HL-60 (cell line): ENCODE results near the gene TGFBR3.

ENCODE experiments used
- DNase-seq, 2 experiments: peaks; one replicate each; pipeline ENCODE4 v3.0.0-alpha.2; 2010 to 2020; ENCODE audit warnings: low read depth in 1 of 2, low spot score in 1 of 2
- H3K27ac ChIP-seq: fragments of 250-450 bp; sonication (Bioruptor Pico); replicated peaks from 2 replicates; pipeline ENCODE4 v1.5.1; 2020; ENCODE audit warnings: mild to moderate bottlenecking, moderate library complexity
- H3K27me3 ChIP-seq: fragments of 250-450 bp; sonication (Bioruptor Pico); 2 replicates; pipeline ENCODE4 v1.5.1; 2021; ENCODE audit warnings: mild to moderate bottlenecking, moderate library complexity; ENCODE audit not compliant: insufficient read depth, poor library complexity, severe bottlenecking
- H3K4me3 ChIP-seq: replicated peaks from 2 replicates; pipeline ENCODE4 v1.5.1; 2011; ENCODE audit warnings: mild to moderate bottlenecking, control low read depth, low read length; ENCODE audit not compliant: insufficient read depth
- GABPA ChIP-seq: IDR thresholded peaks from 2 replicates; pipeline ENCODE4 v1.6.1; 2012; ENCODE audit warnings: low read depth
- POLR2AphosphoS5 ChIP-seq: IDR thresholded peaks from 2 replicates; pipeline ENCODE4 v1.6.1; 2012; ENCODE audit warnings: low read depth
- SPI1 ChIP-seq: IDR thresholded peaks from 2 replicates; pipeline ENCODE4 v1.6.1; 2012; ENCODE audit warnings: low read depth, mild to moderate bottlenecking, borderline replicate concordance
- TF ChIP-seq, protein P1 (sequence below): IDR thresholded peaks from one replicate; pipeline ENCODE4 v1.5.1; 2011; ENCODE audit warnings: low read length, control low read depth, inconsistent platforms; ENCODE audit not compliant: insufficient read depth
- TF ChIP-seq, protein P2 (sequence below): IDR thresholded peaks from 2 replicates; pipeline ENCODE4 v1.6.1; 2012; ENCODE audit warnings: low read depth; ENCODE audit not compliant: insufficient replicate concordance

The TGFBR3 gene

DNA sequence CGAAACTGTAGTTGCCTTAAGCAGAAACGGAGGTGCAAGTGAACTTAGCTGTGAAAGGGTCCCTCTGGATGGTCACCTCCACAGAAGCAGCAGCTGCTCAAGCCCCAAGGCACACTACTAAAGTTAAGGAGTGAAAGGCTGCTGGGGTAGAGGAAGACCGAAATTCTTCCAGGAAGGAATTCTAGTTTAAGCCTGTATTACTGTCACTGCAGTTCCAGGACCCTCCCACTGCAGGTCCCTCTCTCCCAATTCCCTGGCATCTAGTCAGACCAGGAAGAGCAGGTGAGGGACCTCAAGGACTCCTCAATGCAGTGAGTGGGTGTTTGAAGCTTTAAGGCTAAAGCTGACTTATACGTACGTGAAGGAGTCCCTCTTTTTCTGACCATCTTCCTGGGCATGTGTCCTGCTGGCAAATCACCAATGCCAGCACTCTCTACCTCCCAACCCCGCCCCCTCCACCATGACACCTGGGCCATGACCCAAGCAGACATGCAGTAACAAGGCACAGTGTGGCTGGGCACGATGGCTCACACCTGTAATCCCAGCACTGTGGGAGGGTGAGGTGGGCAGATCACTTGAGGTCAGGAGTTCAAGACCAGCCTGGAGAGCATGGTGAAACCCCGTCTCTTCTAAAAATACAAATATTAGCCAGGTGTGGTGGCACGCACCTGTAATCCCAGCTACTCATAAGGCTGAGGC is 57.2 kb downstream of the TGFBR3 start:
- Histone ChIP-seq H3K27me3 (no peaks in the 10 kb centered on the region), H3K4me3 (no peak overlapping the region), H3K27ac (no peak overlapping the region)
- DNase-seq = no peak
- TF ChIP-seq, protein P1, sequence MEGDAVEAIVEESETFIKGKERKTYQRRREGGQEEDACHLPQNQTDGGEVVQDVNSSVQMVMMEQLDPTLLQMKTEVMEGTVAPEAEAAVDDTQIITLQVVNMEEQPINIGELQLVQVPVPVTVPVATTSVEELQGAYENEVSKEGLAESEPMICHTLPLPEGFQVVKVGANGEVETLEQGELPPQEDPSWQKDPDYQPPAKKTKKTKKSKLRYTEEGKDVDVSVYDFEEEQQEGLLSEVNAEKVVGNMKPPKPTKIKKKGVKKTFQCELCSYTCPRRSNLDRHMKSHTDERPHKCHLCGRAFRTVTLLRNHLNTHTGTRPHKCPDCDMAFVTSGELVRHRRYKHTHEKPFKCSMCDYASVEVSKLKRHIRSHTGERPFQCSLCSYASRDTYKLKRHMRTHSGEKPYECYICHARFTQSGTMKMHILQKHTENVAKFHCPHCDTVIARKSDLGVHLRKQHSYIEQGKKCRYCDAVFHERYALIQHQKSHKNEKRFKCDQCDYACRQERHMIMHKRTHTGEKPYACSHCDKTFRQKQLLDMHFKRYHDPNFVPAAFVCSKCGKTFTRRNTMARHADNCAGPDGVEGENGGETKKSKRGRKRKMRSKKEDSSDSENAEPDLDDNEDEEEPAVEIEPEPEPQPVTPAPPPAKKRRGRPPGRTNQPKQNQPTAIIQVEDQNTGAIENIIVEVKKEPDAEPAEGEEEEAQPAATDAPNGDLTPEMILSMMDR = no peak
- TF ChIP-seq GABPA = no peak
- TF ChIP-seq, protein P2, sequence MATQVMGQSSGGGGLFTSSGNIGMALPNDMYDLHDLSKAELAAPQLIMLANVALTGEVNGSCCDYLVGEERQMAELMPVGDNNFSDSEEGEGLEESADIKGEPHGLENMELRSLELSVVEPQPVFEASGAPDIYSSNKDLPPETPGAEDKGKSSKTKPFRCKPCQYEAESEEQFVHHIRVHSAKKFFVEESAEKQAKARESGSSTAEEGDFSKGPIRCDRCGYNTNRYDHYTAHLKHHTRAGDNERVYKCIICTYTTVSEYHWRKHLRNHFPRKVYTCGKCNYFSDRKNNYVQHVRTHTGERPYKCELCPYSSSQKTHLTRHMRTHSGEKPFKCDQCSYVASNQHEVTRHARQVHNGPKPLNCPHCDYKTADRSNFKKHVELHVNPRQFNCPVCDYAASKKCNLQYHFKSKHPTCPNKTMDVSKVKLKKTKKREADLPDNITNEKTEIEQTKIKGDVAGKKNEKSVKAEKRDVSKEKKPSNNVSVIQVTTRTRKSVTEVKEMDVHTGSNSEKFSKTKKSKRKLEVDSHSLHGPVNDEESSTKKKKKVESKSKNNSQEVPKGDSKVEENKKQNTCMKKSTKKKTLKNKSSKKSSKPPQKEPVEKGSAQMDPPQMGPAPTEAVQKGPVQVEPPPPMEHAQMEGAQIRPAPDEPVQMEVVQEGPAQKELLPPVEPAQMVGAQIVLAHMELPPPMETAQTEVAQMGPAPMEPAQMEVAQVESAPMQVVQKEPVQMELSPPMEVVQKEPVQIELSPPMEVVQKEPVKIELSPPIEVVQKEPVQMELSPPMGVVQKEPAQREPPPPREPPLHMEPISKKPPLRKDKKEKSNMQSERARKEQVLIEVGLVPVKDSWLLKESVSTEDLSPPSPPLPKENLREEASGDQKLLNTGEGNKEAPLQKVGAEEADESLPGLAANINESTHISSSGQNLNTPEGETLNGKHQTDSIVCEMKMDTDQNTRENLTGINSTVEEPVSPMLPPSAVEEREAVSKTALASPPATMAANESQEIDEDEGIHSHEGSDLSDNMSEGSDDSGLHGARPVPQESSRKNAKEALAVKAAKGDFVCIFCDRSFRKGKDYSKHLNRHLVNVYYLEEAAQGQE = no peak
- TF ChIP-seq SPI1 = no peak
- no peak for TF ChIP-seq POLR2AphosphoS5

DNA sequence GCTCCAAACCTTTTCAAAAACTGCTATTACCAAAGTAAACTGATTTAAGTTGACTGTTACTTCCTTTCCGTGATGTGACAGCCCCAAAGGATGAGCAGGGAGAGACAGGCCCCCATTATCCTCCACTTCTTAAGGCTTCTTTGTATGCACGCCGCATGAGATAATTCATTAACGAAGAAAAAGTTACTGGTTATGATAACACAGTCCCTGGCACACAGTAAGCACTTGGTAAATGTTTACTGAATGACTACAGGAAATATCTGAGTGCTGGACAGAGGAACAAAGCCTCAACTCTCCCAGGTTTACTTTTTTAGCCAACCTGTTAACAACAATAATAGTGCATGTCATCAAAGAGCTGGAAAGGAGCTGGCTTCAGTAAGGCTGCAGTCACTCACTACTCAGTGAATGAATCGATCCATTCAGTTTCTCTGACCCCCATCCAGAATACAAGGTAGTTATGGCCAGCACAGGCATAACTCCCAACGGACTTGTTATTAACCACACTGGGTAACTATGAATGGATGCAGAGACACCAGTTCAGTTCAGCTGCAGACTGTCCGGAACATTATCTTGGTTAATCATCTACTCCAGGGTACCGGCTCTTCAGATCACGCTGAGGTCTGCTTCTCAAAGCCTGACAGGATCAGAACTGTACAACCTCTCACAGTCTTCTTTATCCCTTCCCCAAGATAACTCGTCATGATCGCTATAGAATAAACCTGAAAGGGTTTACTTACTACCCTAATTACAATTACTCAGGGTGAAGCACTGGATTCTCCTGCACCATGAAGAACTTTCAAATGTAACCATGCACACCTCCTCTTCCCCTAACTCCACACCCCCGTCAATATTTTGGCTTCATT is 58.3 kb downstream of the TGFBR3 start:
- DNase-seq = no peak
- H3K27me3 ChIP-seq = no peaks in the 10 kb centered on the region
- H3K27ac ChIP-seq = no peak overlapping the region
- no peak for TF ChIP-seq POLR2AphosphoS5
- TF ChIP-seq GABPA = no peak
- H3K4me3 ChIP-seq = no peak overlapping the region

DNA sequence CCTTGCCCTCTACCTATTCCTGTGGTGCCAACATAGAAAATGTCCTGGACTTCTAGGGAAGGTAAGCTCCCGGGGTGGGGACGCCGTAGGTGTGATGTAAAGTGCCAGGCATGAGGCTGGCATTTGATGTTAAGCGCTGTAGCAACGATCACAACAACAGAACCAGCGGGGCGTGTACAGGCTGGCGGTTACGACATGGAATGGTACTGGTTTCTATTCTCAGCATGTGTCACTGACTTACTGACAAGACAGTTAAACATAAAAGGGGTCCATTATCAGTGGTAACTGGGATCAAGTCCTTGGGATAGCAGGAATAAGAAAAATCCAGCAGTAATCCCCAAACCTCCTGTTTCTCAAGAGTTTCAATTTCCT is 58.9 kb downstream of the TGFBR3 start:
- H3K27ac ChIP-seq = no peak overlapping the region

DNA sequence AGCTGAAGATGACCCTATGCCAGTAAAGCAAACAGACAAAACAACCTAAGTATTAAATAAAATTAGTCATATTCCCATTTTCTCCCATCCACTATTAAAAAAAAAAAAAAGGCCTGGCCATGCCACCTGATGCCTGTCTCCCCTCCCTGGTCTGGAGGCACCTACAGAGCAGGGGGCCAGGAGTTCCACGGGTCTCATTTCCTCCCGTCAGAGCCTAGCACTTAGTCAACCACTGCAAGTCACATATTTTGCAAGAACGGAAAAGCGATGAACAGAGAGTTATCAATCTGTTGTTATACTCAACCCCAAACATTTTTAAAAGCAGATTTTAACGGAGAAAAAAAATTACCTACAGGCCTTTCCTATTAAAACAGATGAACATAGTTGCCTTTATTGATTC is 59.3 kb downstream of the TGFBR3 start:
- TF ChIP-seq, protein P2 = no peak
- TF ChIP-seq GABPA (no peak), SPI1 (no peak), POLR2AphosphoS5 (no peak)
- TF ChIP-seq, protein P1 = no peak
- H3K4me3 ChIP-seq = no peak overlapping the region
- no peak overlapping the region for H3K27ac ChIP-seq
- DNase-seq = no peak
- no peaks in the 10 kb centered on the region for H3K27me3 ChIP-seq

More for the DNA sequence above, 58.9 kb downstream of the TGFBR3 start:
- H3K27me3 ChIP-seq = no peaks in the 10 kb centered on the region
- DNase-seq = no peak
- H3K4me3 ChIP-seq = no peak overlapping the region
- TF ChIP-seq, protein P1 = no peak
- no peak for TF ChIP-seq GABPA
- no peak for TF ChIP-seq SPI1
